ENCODE measurements around the gene RNF157. TPM values are rescaled to one million over a fixed set of nuclear protein-coding genes. Genes with fewer than 3 reads are reported as not detected.

RNF157 gene
- total RNA-seq, 1 experiment from 2014 or later = 0.86 TPM

DNA sequence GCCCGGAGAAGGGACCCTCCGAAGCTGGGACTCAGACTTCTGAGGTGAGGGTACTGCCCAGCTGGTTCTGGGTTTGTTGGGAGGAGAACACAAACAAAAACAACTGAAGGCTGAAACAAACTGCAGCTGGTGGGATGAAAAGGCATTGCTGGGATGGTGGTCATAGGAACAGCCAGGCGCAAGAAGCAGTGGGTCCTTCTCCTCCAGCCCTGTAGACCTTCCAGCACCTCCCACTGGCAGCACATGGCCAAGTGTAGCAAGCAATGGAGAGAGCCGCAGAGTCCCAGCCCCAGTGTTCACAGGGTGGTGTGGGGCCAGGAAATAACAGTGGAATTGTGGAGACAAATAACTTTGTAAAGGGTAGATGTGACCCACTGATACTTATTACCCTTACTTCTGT, 50.6 kb downstream of the RNF157 start:
- BruUV-seq (replicated peaks) = no TSS peak
- POLR2A ChIA-PET = no interaction called here
- CTCF ChIA-PET = interaction anchor here (1.0 to 1.5 kb wide), 2 partner anchors 8 to 49 kb away, joined by 3 to 5 read pairs; no protein-coding TSS in a partner anchor

DNA sequence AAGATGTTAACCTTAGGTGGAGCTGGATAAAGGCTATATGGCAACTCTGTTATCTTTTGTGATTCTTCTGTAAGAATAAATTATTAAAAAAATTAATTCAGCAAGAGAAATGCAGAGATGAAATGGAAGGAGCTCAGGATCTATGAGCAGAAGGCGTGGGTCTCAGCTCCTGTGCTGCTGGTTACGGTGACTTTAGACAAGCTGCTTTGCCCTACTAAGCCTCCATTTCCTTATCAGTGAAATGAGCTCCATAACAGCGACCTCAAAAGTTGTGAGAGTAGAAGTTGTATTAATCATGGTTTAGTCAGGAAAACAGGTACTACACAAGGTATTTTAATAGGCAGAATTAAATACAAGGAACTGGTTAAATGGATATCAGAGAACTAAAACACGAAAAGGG, 51.0 kb downstream of the RNF157 start:
- Histone ChIP-seq H3K9ac (ENCODE audit: low read length) (no peak overlapping the region), H3K9me2 (ENCODE audit: insufficient read depth) (no peaks in the 10 kb centered on the region), H3K9me3 (ENCODE audit: control insufficient read depth in 1 of 2, insufficient read depth in 1 of 2, low read depth in 1 of 2, low read length in 2 of 2) (no peaks in the 10 kb centered on the region), H3K4me3 (replicated peaks in 1 of 2; ENCODE audit: low read depth in 1 of 2, low read length in 2 of 2) (no peak overlapping the region), H3K4me2 (ENCODE audit: low read length) (no peak overlapping the region), H3K27me3 (ENCODE audit: insufficient read depth, low read length) (no peaks in the 10 kb centered on the region), H3K36me3 (ENCODE audit: control insufficient read depth in 1 of 2, insufficient read depth in 2 of 2, low read length in 2 of 2) (no peaks in the 10 kb centered on the region), H3K79me2 (ENCODE audit: insufficient read depth, low read length) (no peaks in the 10 kb centered on the region), H3K4me1 (ENCODE audit: control insufficient read depth in 1 of 2, insufficient read depth in 2 of 2, low read length in 2 of 2) (peaks cover 19 to 26% of the 10 kb centered on the region in 2 experiments), H2AFZ (ENCODE audit: low read depth, low read length, poor library complexity, severe bottlenecking) (peak overlapping the region; percentile 58), H3K27ac (ENCODE audit: low read depth, low read length) (no peak overlapping the region), H4K20me1 (ENCODE audit: insufficient read depth) (no peaks in the 10 kb centered on the region)
- ChIA-PET POLR2A (no interaction called here), RAD21 (ENCODE audit: low non-redundant PET in 1 of 2, low total read pairs in 2 of 2, uncharacterized antibody in 2 of 2, unreplicated experiment in 2 of 2) (no interaction called here), CTCF (interaction anchor here (1.5 kb wide), 1 partner anchor 49 kb away, joined by 3 read pairs; no protein-coding TSS in a partner anchor)
- ATAC-seq (no peak), DNase-seq (ENCODE audit: low read depth, low spot score) (no peak)
- BruUV-seq (replicated peaks) = no TSS peak
- intact Hi-C loops (cut with micrococcal nuclease) = no loop called here
- no peak for TF ChIP-seq FOSL1 (IDR thresholded peaks at IDR 0.05; ENCODE audit: low read depth)
- TF ChIP-seq ZNF274 (IDR thresholded peaks at IDR 0.05; ENCODE audit: low read depth, low read length) = no peak
- TF ChIP-seq SP1 (IDR thresholded peaks at IDR 0.05; ENCODE audit: low read depth) = no peak
- no peak for TF ChIP-seq EGR1 (IDR thresholded peaks at IDR 0.05; ENCODE audit: low read depth)
- TF ChIP-seq SIN3A (IDR thresholded peaks at IDR 0.05; ENCODE audit: low read depth) = no peak
- TF ChIP-seq, protein P1, sequence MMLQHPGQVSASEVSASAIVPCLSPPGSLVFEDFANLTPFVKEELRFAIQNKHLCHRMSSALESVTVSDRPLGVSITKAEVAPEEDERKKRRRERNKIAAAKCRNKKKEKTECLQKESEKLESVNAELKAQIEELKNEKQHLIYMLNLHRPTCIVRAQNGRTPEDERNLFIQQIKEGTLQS (IDR thresholded peaks at IDR 0.05) = no peak
- TF ChIP-seq CTCF (IDR thresholded peaks at IDR 0.05 in 2 of 3, conservative IDR thresholded peaks at IDR 0.05 in 1 of 3; ENCODE audit: borderline replicate concordance in 1 of 3, insufficient read depth in 1 of 3, low read depth in 2 of 3, low read length in 2 of 3) = no peak
- TF ChIP-seq, protein P2, sequence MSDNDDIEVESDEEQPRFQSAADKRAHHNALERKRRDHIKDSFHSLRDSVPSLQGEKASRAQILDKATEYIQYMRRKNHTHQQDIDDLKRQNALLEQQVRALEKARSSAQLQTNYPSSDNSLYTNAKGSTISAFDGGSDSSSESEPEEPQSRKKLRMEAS (IDR thresholded peaks at IDR 0.05) = no peak
- TF ChIP-seq YY1 (IDR thresholded peaks at IDR 0.05; ENCODE audit: extremely low read depth, insufficient replicate concordance, low read depth, low read length) = no peak
- TF ChIP-seq EZH2 (IDR thresholded peaks at IDR 0.05) = no peak

More for the DNA sequence above, 50.6 kb downstream of the RNF157 start:
- Histone ChIP-seq H3K36me3 (ENCODE audit: control insufficient read depth in 1 of 2, insufficient read depth in 2 of 2, low read length in 2 of 2) (no peaks in the 10 kb centered on the region), H3K4me1 (ENCODE audit: control insufficient read depth in 1 of 2, insufficient read depth in 2 of 2, low read length in 2 of 2) (peaks cover 16 to 21% of the 10 kb centered on the region in 2 experiments), H3K4me2 (ENCODE audit: low read length) (no peak overlapping the region), H3K4me3 (replicated peaks in 1 of 2; ENCODE audit: low read depth in 1 of 2, low read length in 2 of 2) (no peak overlapping the region), H3K27me3 (ENCODE audit: insufficient read depth, low read length) (no peaks in the 10 kb centered on the region), H4K20me1 (ENCODE audit: insufficient read depth) (no peaks in the 10 kb centered on the region), H3K27ac (ENCODE audit: low read depth, low read length) (no peak overlapping the region), H3K79me2 (ENCODE audit: insufficient read depth, low read length) (no peaks in the 10 kb centered on the region), H2AFZ (ENCODE audit: low read depth, low read length, poor library complexity, severe bottlenecking) (peak overlapping the region; percentile 58), H3K9me3 (ENCODE audit: control insufficient read depth in 1 of 2, insufficient read depth in 1 of 2, low read depth in 1 of 2, low read length in 2 of 2) (no peaks in the 10 kb centered on the region), H3K9ac (ENCODE audit: low read length) (no peak overlapping the region), H3K9me2 (ENCODE audit: insufficient read depth) (no peaks in the 10 kb centered on the region)
- no peak for DNase-seq (ENCODE audit: low read depth, low spot score)
- RAD21 ChIA-PET (ENCODE audit: low non-redundant PET in 1 of 2, low total read pairs in 2 of 2, uncharacterized antibody in 2 of 2, unreplicated experiment in 2 of 2) = no interaction called here
- intact Hi-C loops (cut with micrococcal nuclease) = no loop called here
- no peak for TF ChIP-seq SP1 (IDR thresholded peaks at IDR 0.05; ENCODE audit: low read depth)
- peak in 2 of 3 experiments; percentile 19 to 50; a peak in 3 of 6 replicates for TF ChIP-seq CTCF (IDR thresholded peaks at IDR 0.05 in 2 of 3, conservative IDR thresholded peaks at IDR 0.05 in 1 of 3; ENCODE audit: borderline replicate concordance in 1 of 3, insufficient read depth in 1 of 3, low read depth in 2 of 3, low read length in 2 of 3)
- ATAC-seq = peak; percentile 52

All from HCT116 (cell line).